Measurements from ENCODE around the gene GCK. TPM values are rescaled to one million over a fixed set of nuclear protein-coding genes. Genes with fewer than 3 reads are reported as not detected.

The GCK gene
- total RNA-seq, 4 donors from 2014 or later, result 0.16 to 0.96 TPM; not detected in 2

- no peaks in the 10 kb centered on the region for H3K4me1 ChIP-seq
- in situ Hi-C loops (cut with MboI; ENCODE audit: low pct_ligation_motif_present in 1 of 4, low pct_unique_long_range_greater_than_20kb in 1 of 4, low sequenced_read_pairs in 3 of 4), result no loop called here
Observed at GRCh38 chr7:44188480-44189225, 586 bp downstream of the GCK start.

GRCh38 chr7:44187636-44188416 lies 1.4 kb downstream of the GCK start:
- Histone ChIP-seq H3K4me1 (no peaks in the 10 kb centered on the region), H3K9me3 (peaks cover 0 to 3% of the 10 kb centered on the region in 2 donors), H3K36me3 (no peaks in the 10 kb centered on the region), H3K4me3 (no peak overlapping the region), H3K27ac (no peak overlapping the region), H3K27me3 (peaks cover 2% of the 10 kb centered on the region)
- WGBS, 2 donors (ENCODE audit: low coverage in 1 of 2), result 61% methylated on average over 9 of the region's 9 CpGs; no CpG with 5 or more reads in 1 of the 2 donors
- TF ChIP-seq CTCF (IDR thresholded peaks at IDR 0.05), result no peak
- no peak for TF ChIP-seq POLR2A (IDR thresholded peaks at IDR 0.05)
- TF ChIP-seq POLR2AphosphoS5 (IDR thresholded peaks at IDR 0.05), result no peak
- in situ Hi-C loops (cut with MboI; ENCODE audit: low pct_ligation_motif_present in 1 of 4, low pct_unique_long_range_greater_than_20kb in 1 of 4, low sequenced_read_pairs in 3 of 4), result no loop called here
- DNase-seq, result no peak
- intact Hi-C loops (cut with DNase I; ENCODE audit: low total_unique reads), result no loop called here

More at GRCh38 chr7:44188480-44189225, 586 bp downstream of the GCK start:
- no peaks in the 10 kb centered on the region for H3K9me3 ChIP-seq
- no peak overlapping the region for H3K27ac ChIP-seq
- DNase-seq, result no peak
- TF ChIP-seq POLR2AphosphoS5 (IDR thresholded peaks at IDR 0.05) (no peak), EP300 (IDR thresholded peaks at IDR 0.05; ENCODE audit: low read depth) (no peak), CTCF (IDR thresholded peaks at IDR 0.05) (no peak), POLR2A (IDR thresholded peaks at IDR 0.05) (no peak)
- H3K4me3 ChIP-seq, result no peak overlapping the region
- H3K36me3 ChIP-seq, result no peaks in the 10 kb centered on the region
- H3K27me3 ChIP-seq, result no peaks in the 10 kb centered on the region
- 75 to 79% methylated on average over 5 to 15 of the region's 16 CpGs for WGBS, 2 donors (ENCODE audit: low coverage in 1 of 2)
- intact Hi-C loops (cut with DNase I; ENCODE audit: low total_unique reads), result no loop called here

- no peak overlapping the region for H3K4me3 ChIP-seq
- in situ Hi-C loops (cut with MboI; ENCODE audit: low pct_ligation_motif_present in 1 of 4, low pct_unique_long_range_greater_than_20kb in 1 of 4, low sequenced_read_pairs in 3 of 4) (no loop called here), intact Hi-C loops (cut with DNase I; ENCODE audit: low total_unique reads) (no loop called here)
- H3K36me3 ChIP-seq, result no peaks in the 10 kb centered on the region
- 70% methylated on average over 5 of the region's 5 CpGs; no CpG with 5 or more reads in 1 of the 2 donors for WGBS, 2 donors (ENCODE audit: low coverage in 1 of 2)
- TF ChIP-seq EP300 (IDR thresholded peaks at IDR 0.05; ENCODE audit: low read depth) (no peak), POLR2AphosphoS5 (IDR thresholded peaks at IDR 0.05) (no peak), POLR2A (IDR thresholded peaks at IDR 0.05) (no peak), CTCF (IDR thresholded peaks at IDR 0.05) (no peak)
- H3K27ac ChIP-seq, result no peak overlapping the region
- H3K9me3 ChIP-seq, result peaks cover 0 to 3% of the 10 kb centered on the region in 2 donors
- no peaks in the 10 kb centered on the region for H3K4me1 ChIP-seq
- no peak for DNase-seq
- peaks cover 6% of the 10 kb centered on the region for H3K27me3 ChIP-seq
Observed at GRCh38 chr7:44186736-44187135, 2.5 kb downstream of the GCK start.

- H3K9me3 ChIP-seq, result peaks cover 0 to 3% of the 10 kb centered on the region in 2 donors
- no peak for DNase-seq
- in situ Hi-C loops (cut with MboI; ENCODE audit: low pct_ligation_motif_present in 1 of 4, low pct_unique_long_range_greater_than_20kb in 1 of 4, low sequenced_read_pairs in 3 of 4) (no loop called here), intact Hi-C loops (cut with DNase I; ENCODE audit: low total_unique reads) (no loop called here)
- no peaks in the 10 kb centered on the region for H3K36me3 ChIP-seq
- WGBS, 2 donors (ENCODE audit: low coverage in 1 of 2), result 63% methylated on average over 4 of the region's 5 CpGs; no CpG with 5 or more reads in 1 of the 2 donors
- no peaks in the 10 kb centered on the region for H3K4me1 ChIP-seq
- H3K4me3 ChIP-seq, result no peak overlapping the region
- H3K27me3 ChIP-seq, result peaks cover 6% of the 10 kb centered on the region
- no peak for TF ChIP-seq EP300 (IDR thresholded peaks at IDR 0.05; ENCODE audit: low read depth)
- no peak for TF ChIP-seq CTCF (IDR thresholded peaks at IDR 0.05)
- TF ChIP-seq POLR2AphosphoS5 (IDR thresholded peaks at IDR 0.05), result no peak
- TF ChIP-seq POLR2A (IDR thresholded peaks at IDR 0.05), result no peak
- H3K27ac ChIP-seq, result no peak overlapping the region
Observed at GRCh38 chr7:44185729-44186128, 3.5 kb downstream of the GCK start.
